Ramos (cell line): Measurements from ENCODE around the gene CHGA.

Experiments
- in situ Hi-C: fragments of 300-500 bp; cut with MboI; formaldehyde crosslinking; loops from one replicate; pipeline ENCODE4 v1.14.3; 2022; ENCODE audit warnings: low sequenced_read_pairs; ENCODE audit not compliant: unreplicated experiment

CHGA gene

GRCh38 chr14:92928961-92929688, 6.2 kb downstream of the CHGA start:
- in situ Hi-C loops: no loop called here

- in situ Hi-C loops: no loop called here
Measured at GRCh38 chr14:92929689-92930608, 7.0 kb downstream of the CHGA start.

DNA sequence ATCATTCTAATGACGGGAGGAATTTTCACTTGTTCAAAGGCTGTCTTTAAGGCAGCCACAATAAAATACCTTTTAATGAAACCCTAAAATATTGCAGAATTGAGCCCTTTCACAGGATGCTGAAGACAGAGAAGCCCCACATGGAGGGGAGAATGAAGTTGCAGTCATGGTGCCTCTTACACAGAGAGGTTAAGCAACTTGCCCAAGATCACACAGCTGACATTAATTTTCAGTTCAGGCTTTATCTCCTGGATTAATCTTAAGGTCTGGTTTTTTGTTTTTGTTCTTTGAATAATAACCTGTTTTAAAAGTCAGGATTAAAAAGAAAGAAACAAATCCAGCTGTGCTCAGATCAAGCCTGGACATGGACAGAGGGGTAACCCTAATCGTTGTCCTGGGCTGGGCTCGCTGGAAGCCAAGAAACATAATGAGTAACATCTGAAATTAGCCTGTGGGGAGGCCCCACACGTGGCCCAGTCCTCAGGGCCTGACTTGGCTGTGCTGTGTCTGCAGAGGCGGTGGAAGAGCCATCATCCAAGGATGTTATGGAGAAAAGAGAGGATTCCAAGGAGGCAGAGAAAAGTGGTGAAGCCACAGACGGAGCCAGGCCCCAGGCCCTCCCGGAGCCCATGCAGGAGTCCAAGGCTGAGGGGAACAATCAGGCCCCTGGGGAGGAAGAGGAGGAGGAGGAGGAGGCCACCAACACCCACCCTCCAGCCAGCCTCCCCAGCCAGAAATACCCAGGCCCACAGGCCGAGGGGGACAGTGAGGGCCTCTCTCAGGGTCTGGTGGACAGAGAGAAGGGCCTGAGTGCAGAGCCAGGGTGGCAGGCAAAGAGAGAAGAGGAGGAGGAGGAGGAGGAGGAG, 8.0 kb downstream of the CHGA start:
- in situ Hi-C loops: no loop called here

GRCh38 chr14:92931681-92932447, 8.9 kb downstream of the CHGA start:
- in situ Hi-C loops: no loop called here

DNA sequence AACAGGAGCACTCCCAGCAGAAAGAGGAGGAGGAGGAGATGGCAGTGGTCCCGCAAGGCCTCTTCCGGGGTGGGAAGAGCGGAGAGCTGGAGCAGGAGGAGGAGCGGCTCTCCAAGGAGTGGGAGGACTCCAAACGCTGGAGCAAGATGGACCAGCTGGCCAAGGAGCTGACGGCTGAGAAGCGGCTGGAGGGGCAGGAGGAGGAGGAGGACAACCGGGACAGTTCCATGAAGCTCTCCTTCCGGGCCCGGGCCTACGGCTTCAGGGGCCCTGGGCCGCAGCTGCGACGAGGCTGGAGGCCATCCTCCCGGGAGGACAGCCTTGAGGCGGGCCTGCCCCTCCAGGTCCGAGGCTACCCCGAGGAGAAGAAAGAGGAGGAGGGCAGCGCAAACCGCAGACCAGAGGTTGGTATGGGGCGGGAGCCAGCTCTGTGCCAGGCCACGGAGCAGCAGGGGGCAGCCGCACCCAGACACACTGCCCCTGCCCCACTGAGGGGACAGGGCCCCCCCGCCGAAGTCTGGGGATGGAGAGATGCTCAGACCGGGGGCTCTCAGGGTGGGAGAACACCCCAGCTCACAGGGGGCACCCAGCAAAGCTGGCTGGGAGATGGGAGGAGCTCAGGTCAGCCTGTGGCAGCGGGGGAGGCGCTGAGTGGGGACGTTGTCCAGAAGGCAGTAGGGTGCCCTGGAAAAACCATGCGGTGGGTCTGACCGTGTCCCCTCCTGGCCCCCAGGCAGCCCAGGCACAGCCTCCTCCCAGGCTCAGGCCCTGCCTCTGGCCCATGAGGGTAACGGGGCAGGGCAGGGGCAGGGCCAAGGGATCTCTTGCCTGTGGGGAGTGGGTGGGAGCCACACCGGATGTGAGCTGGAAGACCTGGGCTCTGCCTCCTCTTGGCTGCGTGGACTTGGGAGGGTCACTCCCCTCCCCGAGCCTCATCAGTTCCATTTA, 9.8 kb downstream of the CHGA start:
- in situ Hi-C loops: no loop called here

DNA sequence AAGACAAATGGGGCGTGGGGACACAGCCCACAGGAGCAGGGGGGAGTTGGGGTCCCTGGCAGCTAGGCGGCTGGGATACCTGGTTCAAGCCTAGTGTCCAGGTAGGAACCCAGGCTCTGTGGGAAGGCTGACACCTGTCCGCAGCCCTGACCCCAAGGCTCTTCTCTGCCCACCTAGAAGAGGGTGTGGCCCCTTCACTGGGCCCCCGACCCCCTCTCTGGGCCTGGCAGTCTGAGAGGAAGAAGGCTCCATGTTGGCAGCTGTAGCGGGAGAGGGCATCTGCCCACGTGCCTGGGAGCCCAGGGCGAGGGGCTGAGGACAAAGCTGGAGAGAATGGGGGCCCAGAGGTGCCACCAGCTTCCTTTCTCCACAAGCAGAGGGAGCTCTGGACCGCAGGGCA, 10.5 kb downstream of the CHGA start:
- in situ Hi-C loops: no loop called here

DNA sequence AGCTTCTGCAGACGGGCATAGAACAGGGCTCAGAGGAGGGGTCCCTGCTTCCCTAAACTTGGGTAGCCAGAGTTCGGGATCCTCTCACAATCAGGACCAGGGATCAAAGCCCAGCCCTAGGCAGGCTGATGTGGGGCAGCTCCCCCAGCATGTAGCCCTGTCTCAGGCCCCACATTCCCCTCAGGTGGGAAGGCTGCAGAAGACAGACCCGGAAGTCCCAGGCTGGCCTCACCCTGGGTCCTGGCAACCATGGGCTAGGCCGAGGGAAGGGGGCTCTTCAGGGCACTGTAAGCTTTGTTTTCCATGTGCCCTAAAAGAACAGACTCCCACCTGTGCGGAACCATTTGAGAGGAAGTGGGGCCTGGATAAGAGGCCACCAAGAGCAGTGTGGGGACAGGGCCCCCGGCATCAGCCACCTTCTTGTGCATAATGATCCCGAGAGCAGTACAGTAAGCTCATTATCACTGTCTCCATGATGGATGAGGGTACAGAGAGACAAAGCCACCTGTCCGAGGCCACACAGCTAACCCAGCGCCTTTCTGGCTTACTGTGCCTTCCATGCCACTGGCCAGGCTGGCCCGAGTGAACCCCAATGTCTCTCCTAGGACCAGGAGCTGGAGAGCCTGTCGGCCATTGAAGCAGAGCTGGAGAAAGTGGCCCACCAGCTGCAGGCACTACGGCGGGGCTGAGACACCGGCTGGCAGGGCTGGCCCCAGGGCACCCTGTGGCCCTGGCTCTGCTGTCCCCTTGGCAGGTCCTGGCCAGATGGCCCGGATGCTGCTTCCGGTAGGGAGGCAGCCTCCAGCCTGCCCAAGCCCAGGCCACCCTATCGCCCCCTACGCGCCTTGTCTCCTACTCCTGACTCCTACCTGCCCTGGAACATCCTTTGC, 11.5 kb downstream of the CHGA start:
- in situ Hi-C loops: no loop called here

DNA sequence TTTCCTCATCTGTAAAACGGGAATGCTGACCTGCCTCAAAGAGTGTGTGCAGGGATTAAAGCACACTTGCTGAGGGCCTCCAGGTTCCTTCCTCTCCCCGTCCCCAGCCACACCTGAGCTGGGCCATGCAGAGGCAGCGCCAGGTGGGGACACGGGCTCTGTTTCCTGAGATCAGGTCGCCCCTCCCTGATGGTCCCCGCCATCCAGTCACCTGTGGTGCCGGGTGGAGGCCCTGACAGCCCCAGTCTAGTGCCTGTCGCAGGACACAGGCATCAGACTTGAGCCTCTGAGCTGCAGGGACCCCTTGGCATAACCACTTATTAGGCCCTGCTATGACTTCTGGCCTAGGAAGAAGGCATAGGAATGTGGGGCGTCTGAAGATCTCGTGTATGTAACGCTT, 12.5 kb downstream of the CHGA start:
- in situ Hi-C loops: no loop called here

GRCh38 chr14:92936085-92936484, 13.1 kb downstream of the CHGA start:
- in situ Hi-C loops: no loop called here

DNA sequence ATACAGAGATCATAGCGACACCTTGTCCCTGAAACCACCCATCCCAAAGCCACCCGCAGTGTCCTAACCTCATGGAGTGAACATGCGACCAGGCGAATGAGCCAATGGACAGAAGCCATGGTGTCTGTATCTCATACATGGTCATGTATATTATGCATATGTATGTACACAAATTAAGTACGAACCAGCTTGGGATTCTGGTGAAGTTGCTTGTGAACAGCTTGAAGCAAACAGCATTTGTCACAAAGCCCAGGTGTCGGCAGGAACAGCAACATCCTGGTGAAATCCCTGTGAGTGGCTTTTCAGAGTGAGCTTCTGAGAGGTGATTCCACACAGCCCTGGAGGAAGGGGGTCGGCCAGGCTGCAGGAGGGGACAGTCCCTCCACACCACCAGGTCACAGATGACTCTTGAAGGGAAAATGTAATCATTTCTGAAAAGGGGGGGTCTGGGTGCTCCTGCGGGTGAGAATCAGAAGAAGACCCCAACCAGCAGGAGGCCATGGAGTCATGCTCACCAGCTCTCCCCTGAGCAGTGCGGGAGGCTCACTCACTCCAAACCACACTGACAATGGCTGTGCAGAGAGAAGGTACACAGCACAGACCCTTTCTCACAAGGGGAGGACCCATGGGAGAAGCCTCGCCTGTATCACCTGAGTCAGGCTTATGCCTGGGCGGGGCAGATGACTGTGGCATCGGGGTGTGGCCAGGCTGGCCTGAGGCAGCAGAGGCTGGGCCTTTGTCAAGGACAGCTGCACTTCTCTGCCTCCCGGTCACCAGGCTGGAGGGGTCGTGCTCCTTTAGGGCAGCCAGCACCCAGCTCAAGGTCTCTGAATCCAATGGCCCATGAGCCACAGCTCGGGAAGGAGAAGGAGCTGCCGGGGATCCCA, 14.3 kb downstream of the CHGA start:
- in situ Hi-C loops: no loop called here

- in situ Hi-C loops: no loop called here
Measured at GRCh38 chr14:92938235-92938875, 15.4 kb downstream of the CHGA start.

DNA sequence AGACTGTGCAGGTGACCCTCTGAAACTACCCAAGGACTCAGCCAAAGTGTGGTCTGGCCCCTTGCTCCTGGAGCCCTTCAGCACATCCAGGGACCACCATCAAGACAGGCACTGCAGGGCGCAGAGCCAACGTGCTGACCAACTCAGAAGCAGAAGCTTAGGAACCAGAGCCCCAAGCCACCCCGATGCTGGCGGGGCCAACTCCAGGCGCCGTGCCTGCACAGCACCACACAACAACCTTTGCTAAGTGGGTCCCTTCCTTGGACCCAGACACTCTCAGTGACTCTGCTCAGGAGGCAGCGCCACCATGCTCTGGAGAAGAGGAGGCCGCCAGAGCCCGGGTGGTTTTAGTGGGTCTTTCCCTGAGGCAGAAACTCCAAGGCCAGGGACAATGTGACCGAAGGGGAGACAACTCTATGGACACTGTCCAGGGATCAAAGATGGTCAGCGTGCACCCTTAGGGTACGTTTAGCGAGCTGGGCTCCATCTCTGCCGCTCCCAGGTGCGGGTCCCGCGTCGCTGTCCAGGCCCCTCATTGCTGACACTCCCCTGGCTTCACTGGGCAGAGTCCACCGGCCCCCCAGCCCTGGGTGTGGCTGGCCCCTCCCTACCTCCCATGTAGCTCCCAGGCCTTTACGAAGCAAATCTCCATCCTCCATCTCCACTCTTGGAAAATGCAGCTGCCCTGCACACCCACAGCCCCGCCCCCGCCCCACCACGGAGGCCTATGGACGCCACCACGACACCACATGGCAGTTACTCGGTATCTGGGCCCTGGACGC, 16.1 kb downstream of the CHGA start:
- in situ Hi-C loops: no loop called here

DNA sequence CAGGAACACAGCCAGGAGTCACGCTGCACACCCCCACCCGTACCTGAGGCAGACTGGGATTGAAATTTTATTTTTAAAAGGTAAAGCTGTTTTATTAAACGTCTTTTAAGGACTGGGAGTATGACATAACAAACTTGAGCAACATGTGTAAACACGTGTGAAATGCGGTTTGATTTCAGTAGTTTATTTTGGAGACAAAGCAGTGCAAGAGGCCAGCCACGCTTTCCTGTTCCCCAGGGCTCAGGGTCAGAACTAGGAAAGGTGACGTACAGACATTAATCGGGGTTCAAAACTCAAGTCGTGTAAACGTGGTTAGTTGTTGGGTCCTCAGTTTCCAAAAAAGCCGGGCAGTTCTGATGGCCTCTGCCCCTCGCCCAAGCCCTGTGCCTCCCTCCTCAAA, 16.7 kb downstream of the CHGA start:
- in situ Hi-C loops: no loop called here

DNA sequence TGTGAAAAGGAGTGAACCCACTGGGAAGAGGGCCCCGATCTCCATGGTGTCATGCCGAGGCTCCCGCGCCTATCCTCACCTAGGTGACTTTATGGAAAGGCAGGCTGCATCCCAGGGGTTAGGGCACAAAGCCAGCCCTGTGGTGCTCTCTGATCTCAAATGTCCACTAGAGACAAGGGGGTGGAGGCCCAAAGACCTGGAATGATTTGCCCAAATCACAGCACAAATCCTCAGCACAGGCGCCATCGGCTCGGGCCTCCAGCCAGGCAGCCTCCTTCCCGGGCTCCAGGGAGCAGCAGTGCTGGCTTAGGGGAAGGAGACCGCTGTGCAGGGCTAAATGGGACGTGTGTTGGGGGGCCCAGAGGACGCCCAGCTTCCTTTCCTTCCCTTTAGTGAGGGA, 17.6 kb downstream of the CHGA start:
- in situ Hi-C loops: no loop called here

DNA sequence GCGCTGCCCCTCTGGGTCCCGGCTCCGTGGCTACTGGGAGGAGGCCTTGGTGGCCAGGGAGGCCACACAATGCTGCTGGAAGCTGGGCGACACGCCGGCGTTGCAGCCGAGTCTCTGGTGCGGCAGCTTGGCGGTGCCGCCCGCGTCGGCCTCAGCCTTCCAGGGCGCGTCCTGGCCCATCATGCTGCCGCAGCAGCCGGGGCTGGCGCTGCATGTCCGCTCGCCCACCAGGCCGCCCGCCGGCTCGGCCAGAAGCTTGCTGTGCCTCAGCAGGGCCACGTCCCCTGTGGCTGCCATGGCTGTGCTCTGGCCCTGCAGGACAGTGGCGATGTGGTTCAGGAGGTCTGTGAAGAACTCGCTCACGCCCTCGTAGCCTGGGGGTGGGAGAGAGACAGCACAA, 18.6 kb downstream of the CHGA start:
- in situ Hi-C loops: no loop called here

- in situ Hi-C loops: no loop called here
Measured at GRCh38 chr14:92942136-92942535, 19.2 kb downstream of the CHGA start.
